ENCODE measurements around the gene CAMK1D.
"Not testable (repeated sequence)": the region's sequence is repeated elsewhere in the genome, so short reads cannot be mapped to it uniquely, and the experiment has no call there.

CAMK1D gene

GRCh38 chr10:12533723-12534122, 184.4 kb downstream of the CAMK1D start:
- DNase-seq: no peak

- no peak for DNase-seq
Measured at GRCh38 chr10:12534824-12535223, 185.5 kb downstream of the CAMK1D start.

- no peak for DNase-seq
Measured at GRCh38 chr10:12535656-12536055, 186.3 kb downstream of the CAMK1D start.

GRCh38 chr10:12538491-12538995, 189.2 kb downstream of the CAMK1D start:
- DNase-seq: no peak

- no peak for DNase-seq
Measured at GRCh38 chr10:12539350-12540164, 190.2 kb downstream of the CAMK1D start.

- DNase-seq: no peak
Measured at GRCh38 chr10:12540341-12540781, 191.0 kb downstream of the CAMK1D start.

GRCh38 chr10:12541446-12542067, 192.2 kb downstream of the CAMK1D start:
- no peak for DNase-seq

- no peak for DNase-seq
Measured at GRCh38 chr10:12542133-12542670, 192.9 kb downstream of the CAMK1D start.

GRCh38 chr10:12543589-12543988, 194.2 kb downstream of the CAMK1D start:
- DNase-seq: no peak

- not testable (repeated sequence) for DNase-seq
Measured at GRCh38 chr10:12546160-12546802, 196.9 kb downstream of the CAMK1D start.

GRCh38 chr10:12547301-12547771, 198.0 kb downstream of the CAMK1D start:
- no peak for DNase-seq

- DNase-seq: no peak
Measured at GRCh38 chr10:12549297-12549696, 199.9 kb downstream of the CAMK1D start.

- DNase-seq: no peak
Measured at GRCh38 chr10:12550994-12551393, 201.6 kb downstream of the CAMK1D start.

GRCh38 chr10:12556039-12556438, 206.7 kb downstream of the CAMK1D start:
- DNase-seq: no peak

- no peak for DNase-seq
Measured at GRCh38 chr10:12559578-12560178, 210.3 kb downstream of the CAMK1D start.

- no peak for DNase-seq
Measured at GRCh38 chr10:12561307-12561706, 212.0 kb downstream of the CAMK1D start.

- no peak for DNase-seq
Measured at GRCh38 chr10:12561720-12562119, 212.4 kb downstream of the CAMK1D start.

- no peak for DNase-seq
Measured at GRCh38 chr10:12563489-12563888, 214.1 kb downstream of the CAMK1D start.

GRCh38 chr10:12564173-12564572, 214.8 kb downstream of the CAMK1D start:
- DNase-seq: no peak

- DNase-seq: no peak
Measured at GRCh38 chr10:12566161-12567115, 217.1 kb downstream of the CAMK1D start.

- DNase-seq: no peak
Measured at GRCh38 chr10:12568391-12569009, 219.2 kb downstream of the CAMK1D start.
